Measurements from ENCODE around the gene SSC5D. TPM values are rescaled to one million over a fixed set of nuclear protein-coding genes. Genes with fewer than 3 reads are reported as not detected.

Gene SSC5D
- total and polyA plus RNA-seq, 9 of the 15 experiments (the other 6 are each of a cell fraction or from before 2014, with no cell fraction given): 0.04 to 0.71 (median 0.14) TPM; not detected in 2

DNA sequence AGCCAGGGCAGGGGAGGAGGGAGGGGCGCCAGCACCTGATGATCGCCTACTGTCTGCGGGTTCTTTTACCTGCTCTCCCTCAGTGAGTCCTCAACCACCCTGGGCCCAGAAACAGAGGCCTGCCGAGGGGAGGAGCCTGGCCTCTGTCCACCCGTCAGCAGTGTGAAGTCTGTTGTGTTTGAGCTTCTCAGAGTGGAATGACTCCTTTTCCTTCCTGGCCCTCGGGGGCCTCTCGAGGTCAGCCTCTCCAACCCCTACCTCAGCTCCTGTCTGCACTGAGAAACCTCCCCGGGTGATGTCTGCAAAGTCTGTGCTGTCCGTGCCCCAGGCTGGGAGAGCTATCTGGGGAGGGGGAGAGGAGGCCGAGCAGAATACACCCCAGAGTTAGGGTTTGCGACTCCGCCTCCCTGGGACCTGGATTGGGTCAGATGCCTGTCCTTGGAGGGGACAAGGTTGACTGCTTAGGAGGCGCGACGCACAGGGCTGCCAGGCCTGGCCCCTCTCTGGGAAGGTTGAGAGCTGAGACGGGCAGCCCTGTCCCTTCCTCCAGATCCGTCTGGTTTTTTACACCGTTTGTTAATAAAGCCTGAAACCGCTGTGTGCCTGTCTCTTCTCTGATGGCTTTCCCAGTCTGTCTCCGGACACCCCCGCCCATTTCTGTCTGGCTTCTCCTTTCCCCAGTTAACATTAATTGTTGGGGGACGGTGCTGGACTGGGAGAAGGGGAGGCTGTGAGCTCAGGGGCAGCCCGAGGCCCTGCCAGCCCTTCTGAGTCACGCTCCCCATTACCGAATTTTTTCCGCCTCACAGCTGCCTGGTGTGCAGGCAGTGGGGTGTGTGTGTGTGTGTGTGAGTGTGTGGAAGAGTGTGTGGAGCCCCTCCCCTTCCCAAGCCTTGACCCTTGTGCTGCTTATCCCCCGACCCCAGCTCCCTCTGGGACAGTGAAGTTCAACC is 989 bp upstream of the SSC5D start (continued):
- TF ChIP-seq, protein P1, sequence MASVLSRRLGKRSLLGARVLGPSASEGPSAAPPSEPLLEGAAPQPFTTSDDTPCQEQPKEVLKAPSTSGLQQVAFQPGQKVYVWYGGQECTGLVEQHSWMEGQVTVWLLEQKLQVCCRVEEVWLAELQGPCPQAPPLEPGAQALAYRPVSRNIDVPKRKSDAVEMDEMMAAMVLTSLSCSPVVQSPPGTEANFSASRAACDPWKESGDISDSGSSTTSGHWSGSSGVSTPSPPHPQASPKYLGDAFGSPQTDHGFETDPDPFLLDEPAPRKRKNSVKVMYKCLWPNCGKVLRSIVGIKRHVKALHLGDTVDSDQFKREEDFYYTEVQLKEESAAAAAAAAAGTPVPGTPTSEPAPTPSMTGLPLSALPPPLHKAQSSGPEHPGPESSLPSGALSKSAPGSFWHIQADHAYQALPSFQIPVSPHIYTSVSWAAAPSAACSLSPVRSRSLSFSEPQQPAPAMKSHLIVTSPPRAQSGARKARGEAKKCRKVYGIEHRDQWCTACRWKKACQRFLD (CRISPR knock-in tag; IDR thresholded peaks at IDR 0.05): no peak
- TF ChIP-seq, protein P2, sequence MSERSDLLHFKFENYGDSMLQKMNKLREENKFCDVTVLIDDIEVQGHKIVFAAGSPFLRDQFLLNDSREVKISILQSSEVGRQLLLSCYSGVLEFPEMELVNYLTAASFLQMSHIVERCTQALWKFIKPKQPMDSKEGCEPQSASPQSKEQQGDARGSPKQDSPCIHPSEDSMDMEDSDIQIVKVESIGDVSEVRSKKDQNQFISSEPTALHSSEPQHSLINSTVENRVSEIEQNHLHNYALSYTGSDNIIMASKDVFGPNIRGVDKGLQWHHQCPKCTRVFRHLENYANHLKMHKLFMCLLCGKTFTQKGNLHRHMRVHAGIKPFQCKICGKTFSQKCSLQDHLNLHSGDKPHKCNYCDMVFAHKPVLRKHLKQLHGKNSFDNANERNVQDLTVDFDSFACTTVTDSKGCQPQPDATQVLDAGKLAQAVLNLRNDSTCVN (CRISPR knock-in tag; IDR thresholded peaks at IDR 0.05): no peak
- no peak for TF ChIP-seq ZBTB8A (IDR thresholded peaks at IDR 0.05; ENCODE audit: partially characterized antibody)
- no peak for TF ChIP-seq SPI1 (IDR thresholded peaks at IDR 0.05; ENCODE audit: borderline replicate concordance, low read depth, low read length)
- no peak for TF ChIP-seq ZNF583 (CRISPR knock-in tag; IDR thresholded peaks at IDR 0.05)
- no peak for TF ChIP-seq PHB (CRISPR knock-in tag; IDR thresholded peaks at IDR 0.05)
- TF ChIP-seq SMARCA5 (IDR thresholded peaks at IDR 0.05): no peak
- no peak for TF ChIP-seq CAMTA2 (CRISPR knock-in tag; conservative IDR thresholded peaks at IDR 0.05)
- TF ChIP-seq KLF16 (IDR thresholded peaks at IDR 0.05): no peak
- TF ChIP-seq TCFL5 (CRISPR knock-in tag; conservative IDR thresholded peaks at IDR 0.05): no peak
